ENCODE data around the gene RHEBL1. TPM values are rescaled to one million over a fixed set of nuclear protein-coding genes. Genes with fewer than 3 reads are reported as not detected.

The RHEBL1 gene, protein sequence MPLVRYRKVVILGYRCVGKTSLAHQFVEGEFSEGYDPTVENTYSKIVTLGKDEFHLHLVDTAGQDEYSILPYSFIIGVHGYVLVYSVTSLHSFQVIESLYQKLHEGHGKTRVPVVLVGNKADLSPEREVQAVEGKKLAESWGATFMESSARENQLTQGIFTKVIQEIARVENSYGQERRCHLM
- total RNA-seq = 10 to 100 TPM; 12.7 to 19.7 TPM

DNA sequence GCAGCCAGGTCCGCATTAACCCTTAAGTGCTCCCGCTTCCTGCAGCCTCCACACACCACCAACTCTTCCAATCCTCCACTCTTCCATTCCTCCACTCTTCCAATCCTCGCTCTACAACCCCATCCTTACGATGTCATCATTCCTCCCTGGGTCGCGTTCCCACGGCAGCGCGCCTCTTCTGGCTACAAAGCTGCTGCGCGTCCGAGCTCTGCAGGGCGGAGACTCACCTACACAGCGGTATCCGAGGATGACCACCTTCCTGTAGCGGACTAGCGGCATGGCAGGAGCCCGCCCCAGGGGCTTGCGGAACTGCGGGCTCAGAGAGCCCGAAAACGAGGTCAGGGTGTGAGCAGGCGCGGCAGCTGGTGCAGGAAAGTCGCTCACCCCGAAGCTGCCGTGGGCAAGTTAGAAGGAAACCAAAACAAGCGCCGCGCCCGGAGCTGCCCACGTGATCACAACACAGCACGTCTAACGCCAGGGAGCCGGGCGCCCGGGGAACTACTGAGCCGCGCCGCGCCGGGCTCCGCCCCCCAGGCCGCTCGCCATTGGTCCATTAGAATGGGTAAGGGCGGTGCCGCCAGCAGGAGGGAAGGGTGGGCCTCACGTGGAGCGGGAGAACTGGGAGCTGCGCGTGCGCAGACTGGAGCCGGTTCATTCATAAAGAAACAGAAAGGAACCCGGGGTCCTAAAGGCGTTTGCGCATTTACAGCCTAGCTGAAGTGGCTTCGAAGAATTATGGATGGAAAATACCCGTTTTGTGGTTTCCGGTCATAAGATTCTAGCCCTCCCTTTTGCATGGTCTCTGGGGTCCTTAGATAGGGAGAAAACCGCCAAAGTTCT is at the start of gene RHEBL1:
Gene RHEBL1 (minus strand): TSS at position 473 of the 840 bp plus-strand sequence. CDS start 194 bp downstream, at position 279.
- Mint-ChIP-seq H3K27ac (peak within 1 kb of the TSS; percentile 95), H3K36me3 (peaks cover 7 to 11% of the 10 kb centered on the region in 2 donors), H3K9me3 (no peaks in the 10 kb centered on the region)
- DNase-seq (ENCODE audit: low spot score in 2 of 2) = peak; percentile 99 to 100
- ATAC-seq = peak; percentile 99 to 100

DNA sequence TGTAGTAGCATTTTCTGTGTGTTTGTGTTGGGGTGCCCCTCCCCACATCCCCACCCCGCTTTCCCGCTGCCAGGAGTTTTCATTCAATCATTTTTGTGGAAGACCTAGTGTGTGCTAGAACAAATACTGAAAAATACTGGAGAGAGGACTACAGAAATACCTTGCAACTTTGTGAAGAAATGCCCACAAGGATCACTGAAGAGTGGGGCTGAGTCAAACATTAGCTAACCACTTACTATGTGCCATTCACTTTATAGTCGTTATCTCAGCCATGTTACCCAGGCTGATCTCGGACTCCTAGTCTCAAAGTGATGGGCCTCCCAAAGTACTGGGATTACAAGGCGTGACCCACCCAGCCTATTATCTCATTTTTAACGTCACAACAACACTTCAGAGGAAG is 41.4 kb upstream of the RHEBL1 start:
- Mint-ChIP-seq H3K27ac (peak overlapping the region; percentile 97 to 98), H3K36me3 (peaks cover 5 to 7% of the 10 kb centered on the region in 2 donors), H3K9me3 (no peaks in the 10 kb centered on the region)
- ATAC-seq = peak; percentile 5 to 42
- no peak for DNase-seq (ENCODE audit: low spot score in 2 of 2)

DNA sequence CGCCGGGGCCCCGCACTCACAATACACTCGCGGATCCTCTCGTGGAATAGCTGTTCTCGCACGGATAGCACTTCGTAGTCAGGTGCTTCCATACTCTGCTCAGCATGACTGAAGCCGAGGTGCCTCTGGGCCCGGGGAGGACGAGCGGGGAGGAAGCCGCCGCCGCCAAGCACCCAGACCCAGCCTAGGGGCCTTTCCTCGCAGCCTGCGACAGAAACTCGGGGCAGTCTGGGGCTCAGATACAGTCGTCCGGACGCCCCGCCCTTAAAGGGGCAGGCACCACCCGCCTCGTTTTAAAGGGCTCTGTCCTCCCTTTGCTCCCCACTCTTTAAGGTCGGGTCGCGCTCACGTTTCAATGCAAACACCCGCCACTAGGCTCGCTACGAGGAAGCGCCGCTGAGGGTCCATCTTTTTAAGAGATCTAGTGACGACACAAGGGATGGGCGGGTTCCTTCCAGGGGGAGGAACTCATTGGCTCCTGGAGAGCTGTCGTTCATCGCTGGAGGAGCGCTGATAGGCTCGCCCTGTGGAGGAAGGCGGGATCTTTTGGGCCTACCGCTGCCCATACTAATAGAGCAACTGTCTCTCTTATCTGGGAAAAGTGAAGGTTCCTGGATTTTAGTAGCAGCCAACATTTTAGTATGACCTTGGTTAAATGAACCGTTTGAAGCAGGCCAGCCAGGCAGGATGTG is 40.8 kb upstream of the RHEBL1 start, which contains the start of gene LMBR1L:
Gene LMBR1L (minus strand): TSS at position 384 of the 692 bp plus-strand sequence. CDS start 292 bp downstream, at position 92.
- DNase-seq (ENCODE audit: low spot score in 2 of 2) (peak; percentile 88 to 93), ATAC-seq (peak; percentile 99 to 100)
- H3K27ac Mint-ChIP-seq = peak within 1 kb of the TSS; percentile 97 to 98
- H3K36me3 Mint-ChIP-seq = peaks cover 5 to 7% of the 10 kb centered on the region in 2 donors
- H3K9me3 Mint-ChIP-seq = no peaks in the 10 kb centered on the region

DNA sequence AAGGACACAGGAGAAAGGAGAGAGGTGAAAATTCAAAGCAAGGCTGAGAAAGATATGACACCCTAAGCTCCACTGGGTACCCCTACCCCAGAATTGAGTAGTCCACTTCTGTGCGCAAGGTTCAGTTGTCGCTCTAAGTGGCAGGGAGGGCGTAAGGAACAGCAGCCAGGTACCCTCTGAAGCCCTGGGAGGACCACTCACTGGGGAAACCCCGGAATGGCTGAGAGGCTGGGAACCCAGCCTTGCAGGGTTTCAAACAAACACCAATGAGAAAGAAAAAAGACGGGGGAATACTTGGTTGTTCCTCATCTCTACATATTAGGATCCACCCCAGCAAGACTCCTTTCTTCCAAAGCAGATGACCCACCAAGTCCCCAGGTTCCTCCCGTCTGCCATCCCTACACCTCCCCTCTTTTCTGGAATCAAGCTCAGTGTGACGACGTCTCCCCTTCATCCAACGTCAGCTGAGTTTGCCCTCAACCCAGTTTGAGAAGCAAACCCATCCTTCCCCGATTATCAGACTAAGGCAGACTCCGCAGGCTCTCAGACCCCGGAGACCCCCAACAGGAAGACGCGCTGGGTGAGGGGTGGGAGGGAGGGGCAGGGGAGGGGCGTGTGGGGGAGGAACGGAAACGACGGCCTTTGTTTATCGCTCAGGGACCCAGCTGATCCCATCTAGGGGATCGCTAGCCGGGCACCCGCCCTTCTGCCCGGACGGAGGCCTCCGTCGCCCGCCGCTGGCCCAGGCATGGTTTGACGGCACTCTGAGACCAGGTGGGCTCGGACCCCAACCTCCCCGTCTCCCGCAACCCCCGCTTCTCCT is 40.1 kb upstream of the RHEBL1 start:
- Mint-ChIP-seq H3K36me3 (peaks cover 5 to 7% of the 10 kb centered on the region in 2 donors), H3K9me3 (no peaks in the 10 kb centered on the region), H3K27ac (peak overlapping the region; percentile 97 to 98)
- ATAC-seq = no peak
- no peak for DNase-seq (ENCODE audit: low spot score in 2 of 2)

DNA sequence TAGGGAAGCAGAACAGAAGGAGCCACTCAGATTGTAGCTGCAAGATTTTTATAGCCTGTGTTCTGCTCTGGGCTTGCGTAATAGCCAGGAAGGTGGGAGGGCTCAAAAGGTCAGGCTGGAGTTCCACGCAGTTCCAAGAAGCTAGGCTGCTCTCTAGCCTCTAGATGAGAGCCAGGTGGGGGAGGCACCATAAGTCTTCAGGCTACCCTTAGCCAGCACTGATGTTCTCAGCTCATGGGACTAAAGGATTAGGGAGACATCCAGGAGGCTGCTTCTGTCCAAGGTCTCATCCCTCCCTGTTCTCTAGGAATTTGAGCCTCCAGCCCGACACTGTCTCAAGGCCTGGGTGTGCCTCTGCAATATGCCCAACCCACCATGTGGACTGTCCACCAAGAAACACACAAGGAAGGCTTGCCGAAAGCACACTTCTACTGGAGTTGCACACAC is 39.2 kb upstream of the RHEBL1 start:
- H3K27ac Mint-ChIP-seq = peak overlapping the region in 1 of 2 donors; percentile 97
- no peak for DNase-seq (ENCODE audit: low spot score in 2 of 2)
- H3K9me3 Mint-ChIP-seq = no peaks in the 10 kb centered on the region
- no peak for ATAC-seq
- H3K36me3 Mint-ChIP-seq = peaks cover 5 to 7% of the 10 kb centered on the region in 2 donors

DNA sequence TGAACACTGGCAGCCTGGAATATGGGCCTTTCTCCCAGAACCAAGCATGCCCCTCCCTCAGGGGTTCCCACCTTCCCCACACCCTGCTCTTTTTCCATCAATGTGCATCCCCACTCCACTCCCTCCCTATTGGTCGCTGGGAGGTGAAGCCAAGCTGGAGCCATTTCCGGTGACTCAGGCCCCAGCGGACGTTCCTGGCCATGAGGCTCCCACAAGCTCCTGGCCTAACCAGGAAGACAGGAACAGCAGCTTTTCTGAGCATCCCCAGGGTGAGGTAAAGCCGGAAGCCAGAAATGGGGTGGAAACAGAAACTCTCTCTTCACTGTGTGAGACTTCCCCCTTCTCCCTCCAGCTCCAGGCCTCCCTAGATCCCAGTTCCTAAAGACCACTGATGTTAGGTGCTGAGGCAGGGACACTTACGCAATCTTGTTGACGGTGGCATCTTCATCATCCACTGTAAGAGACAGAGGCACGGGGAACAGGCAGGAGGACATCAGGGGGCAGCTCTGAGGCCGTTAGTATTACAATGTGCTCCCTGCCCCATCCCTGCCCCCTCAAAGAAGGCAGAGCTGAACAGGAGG is 35.8 kb upstream of the RHEBL1 start:
- DNase-seq (ENCODE audit: low spot score in 2 of 2) = no peak
- Mint-ChIP-seq H3K27ac (no peak overlapping the region), H3K36me3 (peaks cover 4% of the 10 kb centered on the region in 2 donors), H3K9me3 (no peaks in the 10 kb centered on the region)
- ATAC-seq = no peak

DNA sequence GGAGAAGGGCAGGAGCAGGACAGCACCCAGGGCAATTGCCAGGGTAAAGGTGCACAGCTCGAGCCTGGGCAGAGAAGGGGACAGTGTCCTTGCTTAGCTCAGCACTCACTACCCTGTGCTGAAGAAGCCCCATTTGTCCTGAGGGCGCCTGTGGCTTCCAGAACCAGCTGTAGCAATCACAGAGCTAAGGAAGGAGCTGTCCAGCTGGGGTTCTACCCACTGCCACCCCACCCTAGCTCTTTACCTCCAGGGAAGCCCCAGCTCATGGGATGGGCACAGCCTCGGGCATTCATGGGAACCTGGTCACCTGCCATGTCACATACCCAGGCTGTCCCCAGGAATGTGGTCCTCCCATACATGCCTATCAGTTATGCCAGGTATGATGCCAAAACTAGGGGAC is 35.0 kb upstream of the RHEBL1 start:
- Mint-ChIP-seq H3K9me3 (no peaks in the 10 kb centered on the region), H3K27ac (no peak overlapping the region), H3K36me3 (no peaks in the 10 kb centered on the region)
- ATAC-seq = no peak
- DNase-seq (ENCODE audit: low spot score in 2 of 2) = no peak

DNA sequence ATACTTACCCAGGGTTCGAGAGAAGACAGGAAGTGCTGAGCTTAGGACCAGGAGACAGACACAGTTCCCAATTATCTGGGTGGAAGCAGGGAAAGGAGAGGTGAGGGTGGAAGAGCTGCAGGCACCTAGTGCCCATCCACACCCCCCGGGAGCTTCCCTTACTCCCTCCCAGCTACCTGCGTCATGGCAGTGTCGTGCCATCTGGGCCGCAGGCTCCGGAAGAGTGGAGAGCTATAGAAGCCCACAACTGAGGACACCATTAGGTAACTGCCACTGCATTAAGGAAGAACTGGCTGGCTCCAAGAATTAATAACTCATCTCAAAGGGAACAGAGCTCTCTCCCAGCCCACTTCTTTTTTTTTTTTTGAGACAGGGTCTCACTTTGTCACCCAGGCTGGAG is 30.6 kb upstream of the RHEBL1 start:
- no peaks in the 10 kb centered on the region for H3K9me3 Mint-ChIP-seq
- no peak for ATAC-seq
- peaks cover 0 to 4% of the 10 kb centered on the region in 2 donors for H3K36me3 Mint-ChIP-seq

DNA sequence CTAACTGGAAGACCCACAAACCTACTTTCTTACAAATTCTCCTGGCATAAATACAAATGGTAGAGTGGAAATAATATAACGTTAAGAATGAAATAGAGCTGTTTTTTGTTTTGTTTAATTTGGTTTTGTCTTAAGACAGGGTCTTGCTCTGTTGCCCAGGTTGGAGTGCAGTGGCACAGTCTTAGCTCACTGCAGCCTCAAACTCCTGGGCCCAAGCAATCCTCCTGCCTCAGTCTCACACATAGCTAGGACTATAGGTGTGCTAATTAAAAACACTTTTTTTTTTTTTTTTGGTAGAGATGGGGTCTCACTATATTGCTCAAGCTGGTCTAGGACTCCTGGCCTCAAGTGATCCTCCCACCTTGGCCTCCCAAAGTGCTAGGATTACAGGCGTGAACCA is 28.9 kb upstream of the RHEBL1 start:
- Mint-ChIP-seq H3K27ac (no peak overlapping the region), H3K9me3 (no peaks in the 10 kb centered on the region), H3K36me3 (peaks cover 0 to 10% of the 10 kb centered on the region in 2 donors)
- ATAC-seq = no peak
- DNase-seq (ENCODE audit: low spot score in 2 of 2) = no peak

More for the DNA sequence above, 30.6 kb upstream of the RHEBL1 start:
- no peak overlapping the region for H3K27ac Mint-ChIP-seq
- DNase-seq (ENCODE audit: low spot score in 2 of 2) = no peak

DNA sequence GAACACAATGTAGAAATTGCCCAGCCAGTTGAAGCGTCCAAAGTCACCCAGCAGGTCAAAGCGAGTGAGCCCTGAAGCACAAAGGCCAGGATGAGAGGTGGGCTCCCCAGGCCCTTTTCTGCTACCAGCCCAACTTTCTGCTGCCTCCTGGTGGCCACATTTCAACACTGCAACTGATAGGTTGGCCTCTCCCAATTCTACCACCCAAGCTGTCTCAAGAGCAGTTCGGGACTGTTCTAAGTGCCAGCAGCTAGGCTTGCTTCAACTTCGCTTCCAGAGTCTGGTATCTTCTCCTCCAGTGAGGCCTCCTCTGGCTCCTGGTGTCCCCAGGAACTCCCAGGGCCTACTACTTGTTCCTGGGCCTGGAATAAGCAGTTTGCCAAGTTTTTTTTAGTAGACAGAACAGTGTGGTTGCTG is 28.3 kb upstream of the RHEBL1 start:
- Mint-ChIP-seq H3K36me3 (peaks cover 0 to 10% of the 10 kb centered on the region in 2 donors), H3K27ac (no peak overlapping the region), H3K9me3 (no peaks in the 10 kb centered on the region)
- ATAC-seq = peak; percentile 48 to 69
- peak in 1 of 2 donors; percentile 71 for DNase-seq (ENCODE audit: low spot score in 2 of 2)

DNA sequence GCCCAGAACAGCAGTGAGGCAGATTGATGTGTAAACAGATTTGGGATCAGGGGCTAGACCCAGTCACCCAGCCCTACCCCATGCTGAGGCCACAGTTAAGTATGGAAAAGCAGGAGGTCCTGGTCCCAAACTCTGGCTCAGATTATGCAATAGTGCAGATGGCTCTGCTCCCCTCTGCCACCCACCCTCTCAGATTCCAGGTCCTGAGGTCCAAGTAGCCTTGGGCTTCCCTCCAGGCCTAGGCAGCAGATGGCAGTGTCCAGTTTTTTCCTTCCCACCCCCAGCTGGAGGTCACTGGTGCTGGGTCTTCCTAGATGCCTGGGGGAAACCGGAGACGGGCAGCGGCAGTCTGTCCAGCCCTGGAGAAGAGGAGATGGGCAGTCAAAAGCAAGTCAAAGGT is 27.6 kb upstream of the RHEBL1 start:
- ATAC-seq (no peak), DNase-seq (ENCODE audit: low spot score in 2 of 2) (no peak)
- Mint-ChIP-seq H3K9me3 (no peaks in the 10 kb centered on the region), H3K27ac (no peak overlapping the region), H3K36me3 (peaks cover 0 to 10% of the 10 kb centered on the region in 2 donors)

DNA sequence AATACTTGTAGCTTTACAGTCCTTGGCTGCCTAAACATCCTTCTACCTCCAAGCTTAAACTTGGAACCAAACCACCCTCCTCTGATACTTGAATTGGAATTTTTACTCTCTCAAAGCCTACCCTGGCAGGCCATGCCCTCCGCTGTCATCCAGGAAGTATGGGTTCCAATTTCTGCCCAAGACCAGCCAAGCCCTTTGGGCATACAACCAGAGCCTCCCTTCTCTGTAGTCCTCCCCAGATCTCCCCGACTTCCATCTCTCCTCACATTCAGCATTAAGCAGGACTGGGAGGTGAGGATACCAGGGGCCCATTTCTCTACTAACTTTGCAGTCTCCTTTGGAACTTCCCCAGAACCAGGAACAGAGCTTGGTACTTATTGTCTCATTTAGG is 25.2 kb upstream of the RHEBL1 start:
- peak overlapping the region in 1 of 2 donors; percentile 5 for H3K27ac Mint-ChIP-seq
- peaks cover 0 to 10% of the 10 kb centered on the region in 2 donors for H3K36me3 Mint-ChIP-seq
- ATAC-seq = no peak
- no peak for DNase-seq (ENCODE audit: low spot score in 2 of 2)
- H3K9me3 Mint-ChIP-seq = no peaks in the 10 kb centered on the region

DNA sequence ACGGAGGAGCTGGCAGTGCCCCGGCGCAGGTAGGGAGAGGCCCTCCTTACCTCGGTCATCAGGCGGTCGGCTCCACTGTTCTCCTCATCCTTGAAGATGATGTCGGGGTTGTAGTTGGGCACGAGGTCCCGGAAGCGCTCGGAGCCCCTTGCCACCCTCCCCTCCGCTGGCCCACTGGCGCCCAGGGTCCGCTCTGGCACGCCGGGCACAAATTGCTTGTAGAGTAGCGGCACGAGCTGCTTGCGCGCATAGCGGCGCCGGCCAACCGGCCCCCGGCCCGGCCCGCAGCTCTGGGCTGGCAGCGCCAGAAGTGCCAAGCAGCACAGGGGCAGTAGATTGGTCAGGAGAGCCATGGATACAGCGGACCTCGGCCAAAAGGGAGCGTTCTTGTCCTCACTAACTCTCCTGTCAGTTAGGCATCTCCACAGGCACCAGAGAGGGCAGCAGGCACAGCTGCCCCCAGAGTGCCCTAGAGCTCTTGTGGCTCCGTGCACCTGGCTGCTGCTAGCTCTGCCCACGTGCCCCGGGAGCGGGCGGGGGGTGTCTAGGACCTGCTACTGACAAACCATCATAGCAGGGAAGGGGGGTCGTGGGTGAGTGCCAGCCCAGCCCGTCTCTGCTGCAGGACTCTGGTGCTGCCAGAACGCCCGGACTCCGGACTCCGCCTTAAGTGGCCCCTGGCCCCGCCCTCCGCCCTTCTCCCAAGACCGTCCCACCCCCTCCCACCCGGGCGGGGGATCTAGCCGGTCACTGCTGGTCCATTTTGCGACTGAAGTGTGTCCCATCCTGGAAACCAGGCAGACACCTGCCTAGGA is 24.6 kb upstream of the RHEBL1 start, which contains the start of gene DHH:
Gene DHH (minus strand): TSS at position 642 of the 815 bp plus-strand sequence. CDS start 289 bp downstream, at position 353.
- no peak for DNase-seq (ENCODE audit: low spot score in 2 of 2)
- H3K9me3 Mint-ChIP-seq = no peaks in the 10 kb centered on the region
- peak within 1 kb of the TSS in 1 of 2 donors; percentile 5 for H3K27ac Mint-ChIP-seq

DNA sequence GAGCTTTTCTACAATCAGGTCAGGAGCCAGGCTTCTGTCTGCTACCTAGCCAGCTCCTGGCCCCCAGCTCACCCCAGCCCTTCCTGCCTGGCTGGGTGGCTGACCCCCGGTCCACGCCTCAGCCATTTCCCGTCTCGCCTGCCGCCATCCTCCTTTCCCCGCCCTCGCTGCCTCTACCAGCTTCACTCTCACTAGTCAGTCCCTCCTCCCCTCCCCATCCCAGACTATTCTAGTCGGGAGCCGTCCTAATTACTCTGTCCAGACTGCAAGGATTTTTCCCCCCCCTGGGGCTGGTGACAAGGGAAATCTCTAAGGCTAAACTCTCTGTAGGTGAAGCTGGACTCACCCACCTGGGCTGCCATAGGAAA is 24.0 kb upstream of the RHEBL1 start:
- no peak for ATAC-seq
- Mint-ChIP-seq H3K9me3 (no peaks in the 10 kb centered on the region), H3K36me3 (peaks cover 0 to 10% of the 10 kb centered on the region in 2 donors), H3K27ac (no peak overlapping the region)
- no peak for DNase-seq (ENCODE audit: low spot score in 2 of 2)

More for the DNA sequence above, 24.6 kb upstream of the RHEBL1 start, which contains the start of gene DHH:
- no peak for ATAC-seq
- H3K36me3 Mint-ChIP-seq = peaks cover 0 to 10% of the 10 kb centered on the region in 2 donors

DNA sequence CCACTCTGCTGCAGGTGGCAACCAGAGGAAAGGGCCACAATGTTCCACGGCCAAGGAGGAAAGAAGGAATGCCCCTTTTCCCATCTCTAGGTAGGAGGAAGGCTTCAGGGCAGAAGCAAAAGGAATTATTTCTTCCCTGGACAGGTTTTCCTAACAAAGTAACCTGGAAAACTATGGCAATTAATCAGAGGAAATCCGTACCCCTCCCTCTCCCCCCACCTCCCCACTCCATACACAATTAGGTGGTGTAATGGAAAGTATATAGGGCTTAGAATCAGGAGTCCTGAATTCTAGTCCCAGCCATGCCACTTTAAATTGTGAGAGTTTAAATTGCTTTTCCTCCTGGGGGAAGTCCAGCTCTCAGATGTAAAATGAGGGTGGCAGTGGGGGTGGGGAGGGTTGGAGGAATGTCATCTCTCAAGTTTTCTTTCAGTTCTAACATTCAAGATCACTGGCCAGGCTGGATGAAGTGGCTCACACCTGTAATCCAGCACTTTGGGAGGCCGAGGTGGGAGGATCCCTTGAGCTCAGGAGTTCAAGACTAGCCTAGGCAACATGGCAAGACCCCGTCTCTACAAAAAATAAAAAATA is 23.1 kb upstream of the RHEBL1 start:
- DNase-seq (ENCODE audit: low spot score in 2 of 2) (no peak), ATAC-seq (no peak)
- Mint-ChIP-seq H3K27ac (no peak overlapping the region), H3K36me3 (peaks cover 0 to 10% of the 10 kb centered on the region in 2 donors), H3K9me3 (no peaks in the 10 kb centered on the region)

Data from activated naive CD4-positive, alpha-beta T cell treated with anti-CD3 and anti-CD28 coated beads, Interleukin-2, amount 50 U/mL, for 72 hours (primary cell).